DMS53 (cell line): ENCODE results near the gene EEF2KMT.
"Not testable (repeated sequence)": the region's sequence is repeated elsewhere in the genome, so short reads cannot be mapped to it uniquely, and the experiment has no call there.

Experiments
- DNase-seq: peaks from one replicate; lab custom pipeline; 2025; lab: John Stamatoyannopoulos, UW

Gene EEF2KMT

DNA sequence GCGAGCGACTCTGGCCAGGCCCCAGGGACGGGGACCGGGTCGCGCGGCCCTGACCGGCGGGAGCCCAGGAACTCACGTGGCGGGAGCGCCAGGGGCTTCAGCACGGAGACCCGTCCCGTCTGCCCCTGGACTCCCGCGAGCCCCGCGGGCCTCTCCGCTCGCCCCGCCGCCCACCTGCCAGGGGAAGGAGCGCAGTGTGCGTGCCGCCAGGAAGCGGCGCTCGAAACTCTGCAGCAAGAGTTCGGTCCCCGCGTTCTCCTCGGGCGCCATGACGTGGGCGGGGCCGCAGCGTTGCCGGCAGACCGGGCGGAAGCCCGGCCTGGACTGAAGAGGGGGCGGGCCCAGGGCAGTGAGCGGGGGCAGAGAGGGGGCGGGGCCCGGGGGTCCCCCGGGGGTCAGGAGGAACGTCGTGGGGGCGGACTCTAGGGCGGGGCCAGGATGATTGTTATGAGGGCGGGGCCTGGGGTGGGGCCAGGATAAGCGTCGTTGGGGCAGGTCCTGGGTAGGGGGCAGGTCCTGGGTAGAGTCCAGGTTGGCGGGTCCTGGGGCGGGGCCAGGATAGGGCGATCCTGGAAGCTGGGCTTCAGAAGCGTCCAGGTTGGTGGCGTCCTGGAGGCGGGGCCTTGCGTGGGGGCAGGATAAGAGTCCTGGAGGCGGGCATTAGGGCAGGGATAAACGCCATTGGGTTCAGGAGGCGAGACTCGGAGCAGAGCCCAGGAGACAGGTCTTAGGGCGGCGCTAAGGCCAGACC lies at the start of gene EEF2KMT:
Gene EEF2KMT, minus strand, starts transcription at position 326 of the 751 bp plus-strand sequence. Its CDS starts 56 bp downstream, at position 270.
- DNase-seq = peak; percentile 97

GRCh38 chr16:5144621-5144956 lies 47.0 kb upstream of the EEF2KMT start:
- not testable (repeated sequence) for DNase-seq

DNA sequence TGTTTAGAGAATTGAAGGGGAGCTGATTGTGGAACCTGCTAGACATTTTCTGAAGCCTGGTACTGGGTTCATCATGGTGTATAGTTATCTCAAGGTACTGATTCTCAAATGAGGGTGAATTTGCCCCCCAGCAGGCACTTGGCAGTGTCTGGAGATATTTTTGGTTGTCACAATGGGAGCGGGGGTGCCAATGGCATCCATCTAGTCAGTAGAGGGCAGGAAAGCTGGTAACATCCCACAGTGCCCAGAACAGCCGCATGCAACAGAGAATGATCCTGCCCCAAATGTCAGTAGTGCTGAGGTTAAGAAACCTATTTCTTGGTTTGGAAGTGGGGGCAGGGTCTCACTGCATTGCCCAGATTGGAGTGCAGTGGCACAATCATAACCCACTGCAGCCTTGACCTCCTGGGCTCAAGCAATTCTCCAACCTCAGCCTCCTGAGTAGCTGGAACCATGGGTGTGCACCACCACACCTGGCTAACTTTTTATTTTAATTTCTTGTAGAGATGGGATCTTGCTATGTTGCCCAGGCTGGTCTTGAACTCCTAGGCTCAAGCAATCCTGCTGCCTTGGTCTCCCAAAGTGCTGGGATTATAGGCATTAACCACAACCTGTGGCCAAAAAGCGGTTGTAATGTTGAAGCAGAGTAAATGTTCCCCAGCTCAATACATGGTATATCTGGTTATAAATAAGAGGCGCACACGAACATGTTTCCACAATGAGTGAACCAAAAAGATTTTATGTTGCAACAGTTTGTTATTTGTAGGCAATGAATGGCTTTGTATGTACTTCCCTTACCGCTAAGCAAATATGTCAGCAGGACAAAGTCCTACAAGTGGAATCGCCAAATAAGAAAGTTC lies 46.4 kb upstream of the EEF2KMT start:
- no peak for DNase-seq

- not testable (repeated sequence) for DNase-seq
Observed at GRCh38 chr16:5140151-5140550, 42.6 kb upstream of the EEF2KMT start.

DNA sequence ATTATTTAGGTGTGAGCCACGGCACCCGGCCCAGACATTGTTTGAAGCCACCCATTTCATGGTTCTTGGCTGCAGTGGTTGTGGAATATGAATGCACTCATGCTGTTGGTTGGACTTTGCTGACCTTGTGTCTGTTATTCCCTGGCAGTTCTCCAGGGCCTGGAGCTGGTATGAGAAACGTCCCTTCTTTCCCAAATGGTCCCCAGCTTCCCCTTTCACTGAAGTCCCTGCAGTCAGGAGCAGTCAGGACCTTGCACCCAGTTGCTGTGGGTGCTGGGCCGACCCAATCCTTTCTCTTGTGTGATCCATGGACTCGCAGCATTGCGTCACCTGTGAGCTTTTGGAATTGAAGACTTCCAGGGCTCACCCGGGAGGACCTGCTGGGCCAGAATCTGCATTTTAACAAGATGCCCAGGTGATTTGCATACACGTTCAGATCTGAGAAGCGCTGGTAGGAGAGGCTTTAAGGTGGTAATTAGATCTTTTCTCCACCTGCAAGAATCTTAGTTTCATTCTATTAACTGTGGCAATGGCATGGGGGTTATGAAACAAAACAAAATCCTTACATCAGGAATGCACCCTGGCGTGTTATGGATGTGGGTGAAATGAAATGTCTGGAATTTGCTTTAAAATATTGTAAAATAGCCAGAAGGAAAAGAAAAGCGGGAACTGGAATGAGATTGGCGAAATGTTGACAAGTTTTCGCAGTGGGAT lies 37.3 kb upstream of the EEF2KMT start:
- not testable (repeated sequence) for DNase-seq

DNA sequence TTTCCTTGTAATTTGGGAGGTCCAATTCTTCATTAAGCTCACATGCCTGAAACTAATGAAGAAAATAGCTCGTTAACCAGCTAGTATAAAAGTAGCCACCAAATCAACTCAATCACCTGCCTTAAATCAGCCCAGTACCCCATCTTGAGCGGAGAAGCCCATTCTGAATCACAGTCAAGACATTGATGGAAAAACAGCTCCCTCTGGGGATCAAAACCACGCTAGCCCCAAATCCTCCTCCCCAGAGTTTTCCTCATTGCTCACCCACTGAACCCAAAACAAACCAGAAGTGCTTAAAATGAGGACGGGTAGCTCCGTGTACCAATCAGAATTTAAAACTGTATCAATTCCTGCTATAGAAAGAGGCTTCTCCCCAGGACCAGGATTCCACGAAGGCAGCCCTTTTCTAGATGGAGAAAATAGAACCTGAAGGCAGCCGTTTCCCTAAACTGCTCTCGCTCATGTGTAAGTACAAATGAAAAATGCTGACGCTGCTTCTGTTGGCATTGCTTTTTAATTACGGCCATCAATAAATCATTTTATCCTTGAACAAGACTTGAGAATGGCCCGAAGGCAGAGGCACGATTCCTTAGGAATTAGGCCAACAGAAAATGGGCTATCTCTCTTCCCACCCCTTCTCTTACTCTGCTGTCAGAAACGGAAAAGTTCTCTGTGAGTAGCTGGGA lies 35.5 kb upstream of the EEF2KMT start:
- not testable (repeated sequence) for DNase-seq

GRCh38 chr16:5131467-5132004 lies 33.9 kb upstream of the EEF2KMT start:
- DNase-seq = not testable (repeated sequence)

GRCh38 chr16:5117300-5118087 lies 19.9 kb upstream of the EEF2KMT start:
- peak; percentile 64 for DNase-seq

DNA sequence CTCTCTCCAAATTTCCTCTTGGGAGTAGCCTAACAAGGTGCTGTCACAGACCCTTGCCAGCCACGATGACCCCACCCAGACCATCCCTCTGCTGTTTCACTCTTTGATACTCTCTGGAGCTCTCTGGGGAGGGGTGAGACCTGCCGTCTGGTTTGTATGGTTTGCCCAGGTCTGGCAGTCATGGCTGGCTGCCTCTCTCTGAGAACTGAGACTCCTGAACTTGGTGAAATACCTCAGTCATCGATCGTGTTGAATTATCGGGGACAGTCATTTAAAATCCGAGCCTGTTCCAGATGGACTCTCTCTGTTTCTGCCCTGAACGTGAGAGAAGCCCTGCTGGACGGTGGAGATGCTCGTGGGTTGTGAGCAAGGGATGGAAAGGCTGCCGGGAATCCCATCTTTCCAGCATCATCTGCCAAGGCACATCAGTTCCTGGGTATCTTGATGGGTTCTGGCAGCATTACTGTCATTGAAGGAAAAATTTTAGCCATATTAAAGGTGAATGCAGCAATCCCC lies 19.2 kb upstream of the EEF2KMT start:
- not testable (repeated sequence) for DNase-seq

DNA sequence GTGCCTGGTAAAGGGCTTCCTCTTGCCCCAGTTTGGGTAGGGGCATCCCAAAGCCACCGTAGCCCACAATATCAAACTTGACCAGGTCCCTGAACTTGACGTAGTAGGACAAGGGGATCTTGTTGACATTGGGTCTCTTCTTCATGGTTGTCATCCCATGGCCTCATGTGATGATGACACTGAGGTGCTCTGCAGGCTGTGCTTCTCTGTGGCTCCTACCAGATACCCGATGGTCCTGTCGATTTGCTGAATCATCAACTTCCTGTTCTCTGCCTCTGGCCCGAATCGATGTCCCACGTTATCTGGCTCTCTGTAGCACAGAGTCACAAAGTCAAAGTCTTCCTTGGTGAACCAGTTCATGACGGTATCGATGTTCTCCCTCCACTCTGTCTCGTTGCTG lies 13.3 kb upstream of the EEF2KMT start:
- not testable (repeated sequence) for DNase-seq

DNA sequence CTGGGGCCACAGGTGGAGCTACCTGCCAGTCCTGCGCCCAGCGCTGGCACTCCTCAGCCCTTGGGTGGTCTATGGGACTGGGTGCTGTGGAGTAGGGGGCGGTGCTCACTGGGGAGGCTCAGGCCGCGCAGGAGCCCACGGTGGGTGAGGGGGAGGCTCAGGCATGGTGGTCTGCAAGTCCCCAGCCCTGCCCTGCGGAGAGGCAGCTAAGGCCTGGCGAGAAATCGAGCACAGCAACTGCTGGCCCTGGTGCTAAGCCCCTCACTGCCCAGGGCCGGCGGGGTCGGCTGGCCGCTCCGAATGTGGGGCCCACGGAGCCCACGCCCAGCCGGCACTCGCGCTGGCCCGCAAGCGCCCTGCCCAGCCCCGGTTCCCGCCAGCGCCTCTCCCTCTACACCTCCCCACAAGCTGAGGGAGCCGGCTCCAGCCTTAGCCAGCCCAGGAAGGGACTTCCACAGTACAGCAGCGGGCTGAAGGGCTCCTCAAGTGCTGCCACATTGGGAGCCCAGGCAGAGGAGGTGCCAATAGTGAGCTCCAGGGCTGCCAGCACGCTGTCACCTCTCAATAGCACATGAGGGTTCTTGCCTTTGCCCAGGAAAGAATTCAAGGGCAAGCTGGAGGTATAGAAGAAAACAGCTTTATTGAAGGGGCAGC lies 11.0 kb upstream of the EEF2KMT start:
- no peak for DNase-seq

DNA sequence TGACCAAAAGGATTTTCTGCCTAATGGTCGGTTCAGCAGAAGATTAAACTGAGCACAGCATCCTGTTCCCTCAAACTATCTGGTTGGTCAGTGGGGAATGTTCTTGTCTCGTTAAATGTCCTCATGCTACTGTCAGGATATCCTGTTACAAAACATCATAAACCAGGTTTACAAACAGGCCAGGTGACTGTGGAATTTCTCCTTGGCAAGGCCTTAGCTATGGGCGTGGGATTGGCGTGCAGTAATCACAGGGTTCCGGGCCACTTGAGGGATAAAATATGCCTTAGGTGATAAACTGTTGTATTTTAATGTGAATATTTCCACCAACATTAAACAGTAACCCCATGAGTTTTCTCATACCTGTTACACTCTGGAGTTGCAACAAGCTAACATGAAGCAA lies 7.4 kb upstream of the EEF2KMT start:
- not testable (repeated sequence) for DNase-seq

GRCh38 chr16:5103296-5104032 lies 5.9 kb upstream of the EEF2KMT start:
- not testable (repeated sequence) for DNase-seq

- not testable (repeated sequence) for DNase-seq
Observed at GRCh38 chr16:5099174-5099573, 1.6 kb upstream of the EEF2KMT start.

- DNase-seq = peak; percentile 45
Observed at GRCh38 chr16:5098221-5099159, 895 bp upstream of the EEF2KMT start.

DNA sequence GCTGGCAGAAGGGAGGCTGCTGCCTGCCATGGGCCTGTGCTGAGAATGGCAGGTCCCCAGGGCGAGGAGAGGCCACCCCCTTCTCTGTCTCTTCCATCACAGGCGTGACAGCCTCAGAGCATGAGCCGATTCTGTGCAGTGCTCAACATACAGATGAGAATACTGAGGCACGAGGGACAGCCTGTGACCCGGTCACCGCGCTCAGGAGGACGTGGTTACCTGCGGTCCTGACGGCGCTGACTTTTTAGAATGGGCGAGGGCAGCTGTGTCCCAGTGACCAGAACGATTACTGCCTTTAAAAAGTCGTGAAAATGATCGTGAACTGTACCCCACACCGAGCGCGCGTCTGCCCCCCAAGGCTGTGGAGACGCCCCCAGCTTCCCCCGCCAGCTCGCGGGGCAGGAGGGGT lies 530 bp downstream of the EEF2KMT start:
- DNase-seq = peak; percentile 50

GRCh38 chr16:5096437-5097060 lies 1.0 kb downstream of the EEF2KMT start:
- DNase-seq = not testable (repeated sequence)
